ENCODE results near the gene SLF1.

- TF ChIP-seq TAF1 (IDR thresholded peaks at IDR 0.05; ENCODE audit: low read depth, low read length) (no peak), ASH2L (IDR thresholded peaks at IDR 0.05; ENCODE audit: low read length) (no peak), GABPA (IDR thresholded peaks at IDR 0.05; ENCODE audit: borderline replicate concordance, insufficient read depth, low read length) (no peak), RXRA (IDR thresholded peaks at IDR 0.05; ENCODE audit: insufficient read depth, low read depth, low read length) (no peak), EZH2 (IDR thresholded peaks at IDR 0.05; ENCODE audit: low read depth, low read length, severe bottlenecking) (no peak), HDAC6 (IDR thresholded peaks at IDR 0.05; ENCODE audit: low read depth, low read length) (no peak), KDM1A (IDR thresholded peaks at IDR 0.05; ENCODE audit: borderline replicate concordance, low read length) (no peak), GTF2F1 (IDR thresholded peaks at IDR 0.05; ENCODE audit: borderline replicate concordance, low read depth, low read length) (no peak), POLR2A (IDR thresholded peaks at IDR 0.05; ENCODE audit: control extremely low read depth in 1 of 2, low read depth in 2 of 2, low read length in 2 of 2) (no peak), POU5F1 (IDR thresholded peaks at IDR 0.05; ENCODE audit: low read depth, low read length) (no peak), ZNF274 (IDR thresholded peaks at IDR 0.05; ENCODE audit: borderline replicate concordance, extremely low read depth, low read length) (no peak), TBP (IDR thresholded peaks at IDR 0.05; ENCODE audit: low read depth, low read length) (no peak), POLR2AphosphoS5 (IDR thresholded peaks at IDR 0.05; ENCODE audit: low read depth, low read length) (no peak)
- TF ChIP-seq, protein P1, sequence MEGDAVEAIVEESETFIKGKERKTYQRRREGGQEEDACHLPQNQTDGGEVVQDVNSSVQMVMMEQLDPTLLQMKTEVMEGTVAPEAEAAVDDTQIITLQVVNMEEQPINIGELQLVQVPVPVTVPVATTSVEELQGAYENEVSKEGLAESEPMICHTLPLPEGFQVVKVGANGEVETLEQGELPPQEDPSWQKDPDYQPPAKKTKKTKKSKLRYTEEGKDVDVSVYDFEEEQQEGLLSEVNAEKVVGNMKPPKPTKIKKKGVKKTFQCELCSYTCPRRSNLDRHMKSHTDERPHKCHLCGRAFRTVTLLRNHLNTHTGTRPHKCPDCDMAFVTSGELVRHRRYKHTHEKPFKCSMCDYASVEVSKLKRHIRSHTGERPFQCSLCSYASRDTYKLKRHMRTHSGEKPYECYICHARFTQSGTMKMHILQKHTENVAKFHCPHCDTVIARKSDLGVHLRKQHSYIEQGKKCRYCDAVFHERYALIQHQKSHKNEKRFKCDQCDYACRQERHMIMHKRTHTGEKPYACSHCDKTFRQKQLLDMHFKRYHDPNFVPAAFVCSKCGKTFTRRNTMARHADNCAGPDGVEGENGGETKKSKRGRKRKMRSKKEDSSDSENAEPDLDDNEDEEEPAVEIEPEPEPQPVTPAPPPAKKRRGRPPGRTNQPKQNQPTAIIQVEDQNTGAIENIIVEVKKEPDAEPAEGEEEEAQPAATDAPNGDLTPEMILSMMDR (IDR thresholded peaks at IDR 0.05; ENCODE audit: control extremely low read depth in 1 of 3, insufficient read depth in 1 of 3, low read depth in 1 of 3, low read length in 3 of 3): no peak
Observed at GRCh38 chr5:94577466-94578245, 40.8 kb upstream of the SLF1 start.
